ENCODE measurements around the gene ERBB4. TPM values are rescaled to one million over a fixed set of nuclear protein-coding genes. Genes with fewer than 3 reads are reported as not detected.

ERBB4 gene
- total RNA-seq, 1 experiment from 2014 or later, result 0.04 TPM

DNA sequence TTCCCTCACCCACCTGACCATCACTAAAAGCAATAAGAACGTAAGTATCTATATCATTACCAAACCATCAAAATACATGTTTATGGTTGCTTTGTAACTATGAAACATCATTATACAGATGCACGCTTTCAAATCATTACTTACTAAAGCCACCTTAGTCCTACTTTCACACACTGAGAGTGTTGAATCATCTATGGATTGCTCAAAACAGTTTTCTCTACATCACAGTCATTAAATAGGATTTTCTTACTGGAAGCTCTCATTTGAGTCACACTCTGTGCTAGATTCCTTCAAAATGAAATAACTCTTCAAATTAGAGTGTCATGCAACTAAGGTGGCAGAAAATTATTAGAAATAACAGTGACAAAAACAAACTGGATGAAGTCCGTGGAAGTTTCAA lies 1103.8 kb downstream of the ERBB4 start:
- H2AFZ ChIP-seq (ENCODE audit: low read length), result no peak overlapping the region
- H3K27me3 ChIP-seq (ENCODE audit: insufficient read depth, low read length), result no peaks in the 10 kb centered on the region
- H3K9ac ChIP-seq (ENCODE audit: extremely low read depth, insufficient read length, low read length), result no peak overlapping the region
- Mint-ChIP-seq H3K9me3 (no peaks in the 10 kb centered on the region), H3K27ac (no peak overlapping the region), H3K4me1 (peaks cover 14 to 15% of the 10 kb centered on the region in 2 experiments), H3K27me3 (ENCODE audit: low read depth) (no peaks in the 10 kb centered on the region), H3K4me3 (no peak overlapping the region), H3K36me3 (ENCODE audit: insufficient read depth in 1 of 3, low read depth in 3 of 3) (no peaks in the 10 kb centered on the region)
- H2AK5ac ChIP-seq (ENCODE audit: insufficient read length, low read length), result no peak overlapping the region
- no peaks in the 10 kb centered on the region for H3K79me2 ChIP-seq (ENCODE audit: insufficient read depth, low read length)
- H3K23me2 ChIP-seq (ENCODE audit: insufficient read length, low read depth, low read length, poor library complexity, severe bottlenecking), result no peaks in the 10 kb centered on the region
- H4K91ac ChIP-seq (ENCODE audit: insufficient read length, low read depth, low read length), result no peak overlapping the region
- H3K23ac ChIP-seq (ENCODE audit: insufficient read length, low read depth, low read length), result no peak overlapping the region
- no peak overlapping the region for H2BK20ac ChIP-seq (ENCODE audit: low read depth, low read length, poor library complexity, severe bottlenecking)
- H3K27ac ChIP-seq (ENCODE audit: insufficient read length, low read depth, low read length), result no peak overlapping the region
- no peaks in the 10 kb centered on the region for H4K20me1 ChIP-seq (ENCODE audit: control insufficient read depth, insufficient read depth, insufficient read length)
- TF ChIP-seq, protein P1, sequence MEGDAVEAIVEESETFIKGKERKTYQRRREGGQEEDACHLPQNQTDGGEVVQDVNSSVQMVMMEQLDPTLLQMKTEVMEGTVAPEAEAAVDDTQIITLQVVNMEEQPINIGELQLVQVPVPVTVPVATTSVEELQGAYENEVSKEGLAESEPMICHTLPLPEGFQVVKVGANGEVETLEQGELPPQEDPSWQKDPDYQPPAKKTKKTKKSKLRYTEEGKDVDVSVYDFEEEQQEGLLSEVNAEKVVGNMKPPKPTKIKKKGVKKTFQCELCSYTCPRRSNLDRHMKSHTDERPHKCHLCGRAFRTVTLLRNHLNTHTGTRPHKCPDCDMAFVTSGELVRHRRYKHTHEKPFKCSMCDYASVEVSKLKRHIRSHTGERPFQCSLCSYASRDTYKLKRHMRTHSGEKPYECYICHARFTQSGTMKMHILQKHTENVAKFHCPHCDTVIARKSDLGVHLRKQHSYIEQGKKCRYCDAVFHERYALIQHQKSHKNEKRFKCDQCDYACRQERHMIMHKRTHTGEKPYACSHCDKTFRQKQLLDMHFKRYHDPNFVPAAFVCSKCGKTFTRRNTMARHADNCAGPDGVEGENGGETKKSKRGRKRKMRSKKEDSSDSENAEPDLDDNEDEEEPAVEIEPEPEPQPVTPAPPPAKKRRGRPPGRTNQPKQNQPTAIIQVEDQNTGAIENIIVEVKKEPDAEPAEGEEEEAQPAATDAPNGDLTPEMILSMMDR (conservative IDR thresholded peaks at IDR 0.05), result no peak
- no peak overlapping the region for H3T11ph ChIP-seq (ENCODE audit: low read length)
- H3K4me2 ChIP-seq (ENCODE audit: insufficient read depth, insufficient read length, low read length), result no peak overlapping the region
- H2BK15ac ChIP-seq (ENCODE audit: low read depth, low read length), result no peak overlapping the region
- no peak overlapping the region for H4K8ac ChIP-seq (replicated peaks; ENCODE audit: insufficient read length, low read depth, low read length)
- H4K5ac ChIP-seq (ENCODE audit: insufficient read length, low read depth, low read length), result no peak overlapping the region
- H3K56ac ChIP-seq (ENCODE audit: insufficient read length, low read depth, low read length), result no peak overlapping the region
- H3K18ac ChIP-seq (ENCODE audit: insufficient read length, low read depth, low read length), result no peak overlapping the region
- H3K79me1 ChIP-seq (ENCODE audit: insufficient read depth, low read depth, low read length, poor library complexity, severe bottlenecking), result no peaks in the 10 kb centered on the region
- no peak overlapping the region for H3K14ac ChIP-seq (ENCODE audit: insufficient read depth, low read length)
- no peak overlapping the region for H2BK120ac ChIP-seq (ENCODE audit: low read depth, low read length, poor library complexity, severe bottlenecking)
- no peak overlapping the region for H2BK12ac ChIP-seq (ENCODE audit: insufficient read length, low read depth, low read length)
- no peaks in the 10 kb centered on the region for H3K9me3 ChIP-seq (ENCODE audit: control insufficient read depth, low read depth, low read length)
- H3K4ac ChIP-seq (ENCODE audit: low read depth, low read length), result no peak overlapping the region
- no CpG with 5 or more reads among the region's 3 CpGs for WGBS (ENCODE audit: extremely low coverage, insufficient read length, low lambda C conversion rate)
- H2BK5ac ChIP-seq (ENCODE audit: insufficient read length, low read length), result no peak overlapping the region
- peaks cover 3% of the 10 kb centered on the region for H3K4me1 ChIP-seq (ENCODE audit: insufficient read depth, low read length)
- DNase-seq, result no peak

Measured in H9 (cell line).